Testis (tissue), 3 donors: ENCODE measurements around the gene CRY1. TPM values are rescaled to one million over a fixed set of nuclear protein-coding genes. Genes with fewer than 3 reads are reported as not detected.
"Not testable (repeated sequence)": the region's sequence is repeated elsewhere in the genome, so short reads cannot be mapped to it uniquely, and the experiment has no call there.

Experiments used
- DNase-seq: peaks from one replicate; pipeline ENCODE4 v3.0.0-alpha.2; 2019
- H3K27ac ChIP-seq, 2 donors: fragments of 200-600 bp; sonication (generic); one replicate each; pipeline ENCODE4 v1.5.1; 2019
- H3K27me3 ChIP-seq: fragments of 200-600 bp; sonication (generic); one replicate; pipeline ENCODE4 v1.5.1; 2019
- H3K36me3 ChIP-seq: fragments of 200-600 bp; sonication (generic); one replicate; pipeline ENCODE4 v1.5.1; 2017; ENCODE audit warnings: low read depth; ENCODE audit errors: missing control alignments
- H3K4me1 ChIP-seq: fragments of 200-600 bp; sonication (generic); one replicate; pipeline ENCODE4 v1.5.1; 2019
- H3K4me3 ChIP-seq, 2 donors: fragments of 200-600 bp; sonication (generic); one replicate each; pipeline ENCODE4 v1.5.1; 2017 to 2019
- H3K9me3 ChIP-seq: fragments of 200-600 bp; sonication (generic); one replicate; pipeline ENCODE4 v1.5.1; 2017
- CTCF ChIP-seq, 3 experiments: fragments of 450-650 bp in 2 of 3; fragments of 200-600 bp in 1 of 3; sonication (generic) in 1 of 3; IDR thresholded peaks; one replicate each; pipeline ENCODE4 v1.5.1; 2016 to 2019; ENCODE audit warnings: antibody characterized with exemption in 3 of 3, mild to moderate bottlenecking in 2 of 3, moderate library complexity in 1 of 3
- POLR2A ChIP-seq: fragments of 450-650 bp; IDR thresholded peaks from one replicate; pipeline ENCODE4 v1.6.1; 2017; ENCODE audit warnings: antibody characterized with exemption, mild to moderate bottlenecking, moderate library complexity
- WGBS, 2 donors: methylation state at CpG; one replicate each; pipeline ENCODE4 v1.1.5; 2018; 5-methylcytosine and 5-hydroxymethylcytosine counted together
- intact Hi-C: fragments of 100-400 bp; cut with DNase I; formaldehyde crosslinking; loops from one replicate; pipeline ENCODE4 v1.15.1; 2023; ENCODE audit warnings: low total_unique reads
- polyA plus RNA-seq: library from polyadenylated mRNA; stranded (reverse); fragments of 350-450 nt; fragmentation: Illumina TruSeq; extraction: RNeasy Lipid Tissue Mini Kit (QIAGEN cat#74804); gene quantifications from one replicate; pipeline ENCODE4 v1.2.3, GENCODE V29; 2014; ENCODE audit warnings: low read depth, low replicate concordance; ENCODE audit not compliant: insufficient read depth
- total RNA-seq, 2 donors: library from RNA; depleted of rRNA; stranded (reverse); fragments of >200 nt; gene quantifications; one replicate each; pipeline ENCODE4 v1.2.3, GENCODE V29; 2016

The CRY1 gene
- total and polyA plus RNA-seq, 3 donors from 2014 or later = 63.0 to 92.0 (median 71.6) TPM

- intact Hi-C loops = no loop called here
- H3K27me3 ChIP-seq = no peaks in the 10 kb centered on the region
- TF ChIP-seq POLR2A (no peak), CTCF (IDR thresholded peaks at IDR 0.05) (no peak)
- H3K27ac ChIP-seq = no peak overlapping the region
- peaks cover 9% of the 10 kb centered on the region for H3K4me1 ChIP-seq
- no peaks in the 10 kb centered on the region for H3K9me3 ChIP-seq
- no peak for DNase-seq
- H3K4me3 ChIP-seq = no peak overlapping the region
- no peaks in the 10 kb centered on the region for H3K36me3 ChIP-seq
These were observed 11.6 kb downstream of the CRY1 start for GRCh38 chr12:107081778-107082177.

DNA sequence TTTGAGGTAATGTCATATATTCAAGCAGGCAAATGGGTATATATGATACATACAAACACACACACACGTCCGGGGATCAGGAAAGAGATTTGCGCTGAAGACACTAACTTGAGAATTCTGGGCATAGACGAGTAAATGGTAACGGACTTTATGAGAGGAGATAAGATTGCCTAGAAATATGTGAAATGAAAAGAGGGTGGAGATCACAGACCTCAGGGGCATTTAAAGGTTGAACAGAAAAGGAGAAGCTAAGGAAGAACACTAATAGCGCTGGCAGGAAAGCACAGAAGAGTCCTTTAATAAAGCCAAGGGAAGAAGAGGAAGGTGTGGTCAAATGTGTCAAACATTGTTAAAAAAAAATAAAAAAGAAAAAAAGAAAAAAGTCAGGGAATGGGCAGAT lies 13.1 kb downstream of the CRY1 start:
- Histone ChIP-seq H3K4me3 (no peak overlapping the region), H3K27ac (peak overlapping the region; percentile 66 to 71), H3K27me3 (no peaks in the 10 kb centered on the region), H3K4me1 (peaks cover 9% of the 10 kb centered on the region), H3K36me3 (no peaks in the 10 kb centered on the region), H3K9me3 (no peaks in the 10 kb centered on the region)
- no peak for DNase-seq
- no peak for TF ChIP-seq POLR2A
- no peak for TF ChIP-seq CTCF (IDR thresholded peaks at IDR 0.05)
- 53 to 62% methylated on average over 6 of the region's 6 CpGs for WGBS, 2 donors
- intact Hi-C loops = no loop called here

DNA sequence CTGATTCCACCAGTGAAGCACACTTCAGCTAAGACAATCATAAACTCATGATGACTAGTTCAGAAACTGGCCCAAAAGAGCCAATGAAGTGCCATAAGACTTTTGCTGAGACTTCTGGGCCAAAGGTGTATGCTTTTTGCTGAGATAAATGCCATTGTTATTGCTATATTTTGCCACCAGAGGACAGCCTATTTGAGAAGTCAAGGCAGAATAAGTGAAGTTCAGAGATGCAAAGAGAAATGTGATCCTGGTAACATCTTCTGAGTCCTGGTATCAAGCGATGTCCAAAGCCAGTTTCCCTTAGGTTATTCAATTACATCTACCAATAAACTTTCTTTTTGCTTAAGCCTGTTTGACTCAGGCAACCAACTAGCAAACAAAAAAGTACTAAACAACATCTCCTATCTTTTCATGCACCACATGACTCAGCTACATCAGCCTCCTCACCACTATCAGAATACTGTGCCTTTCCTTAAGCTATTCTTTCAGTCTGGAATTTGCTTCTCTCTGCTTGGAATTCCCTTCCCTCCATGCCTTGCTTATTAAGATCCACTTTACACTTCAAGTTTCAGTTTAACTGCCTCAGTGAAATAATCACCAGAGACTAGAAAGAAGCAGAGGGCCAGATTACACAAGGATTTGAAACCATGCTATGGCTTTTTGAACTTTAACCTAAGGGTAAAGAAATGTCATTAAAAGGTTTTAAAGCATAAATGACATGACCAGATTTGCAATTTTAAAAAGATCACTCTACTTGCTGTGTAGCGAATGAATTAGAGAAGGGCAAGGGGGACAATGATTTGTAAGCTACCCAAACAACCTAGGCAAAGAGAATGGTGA lies 14.0 kb downstream of the CRY1 start:
- H3K4me3 ChIP-seq = no peak overlapping the region
- 88 to 98% methylated on average over 2 of the region's 2 CpGs for WGBS, 2 donors
- peak overlapping the region; percentile 66 to 71 for H3K27ac ChIP-seq
- DNase-seq = no peak
- no peak for TF ChIP-seq POLR2A
- peak; percentile 20 to 30 (median 29) for TF ChIP-seq CTCF (IDR thresholded peaks at IDR 0.05)
- H3K9me3 ChIP-seq = no peaks in the 10 kb centered on the region
- H3K36me3 ChIP-seq = no peaks in the 10 kb centered on the region
- intact Hi-C loops = no loop called here
- peaks cover 9% of the 10 kb centered on the region for H3K4me1 ChIP-seq
- no peaks in the 10 kb centered on the region for H3K27me3 ChIP-seq

- H3K36me3 ChIP-seq, H3K4me3 ChIP-seq, H3K9me3 ChIP-seq, H3K4me1 ChIP-seq, H3K27me3 ChIP-seq, H3K27ac ChIP-seq, intact Hi-C loops, DNase-seq: not testable (repeated sequence)
- WGBS, 2 donors = 90 to 95% methylated on average over 5 of the region's 5 CpGs
These were observed 20.1 kb downstream of the CRY1 start for GRCh38 chr12:107073266-107073665.

DNA sequence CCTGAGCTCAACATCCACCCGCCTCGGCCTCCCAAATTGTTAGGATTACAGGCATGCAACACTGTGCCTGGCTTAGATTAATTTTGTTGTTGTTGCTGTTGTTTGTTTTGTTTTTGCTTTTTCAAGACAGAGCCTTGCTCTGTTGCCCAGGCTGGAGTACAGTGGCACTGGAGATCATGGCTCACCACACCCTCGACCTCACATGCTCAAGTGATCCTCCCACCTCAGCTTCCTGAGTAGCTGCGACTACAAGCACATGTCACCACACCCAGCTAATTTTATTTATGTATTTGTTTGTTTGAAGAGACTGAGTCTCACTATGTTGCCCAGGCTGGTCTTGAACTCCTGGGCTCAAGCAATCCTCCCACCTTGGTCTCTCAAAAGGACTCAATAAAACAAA lies 26.7 kb downstream of the CRY1 start:
- DNase-seq = no peak
- no peaks in the 10 kb centered on the region for H3K36me3 ChIP-seq
- no peaks in the 10 kb centered on the region for H3K9me3 ChIP-seq
- WGBS, 2 donors = 95 to 97% methylated on average over 4 of the region's 4 CpGs
- intact Hi-C loops = no loop called here
- H3K27me3 ChIP-seq = no peaks in the 10 kb centered on the region
- H3K4me3 ChIP-seq = no peak overlapping the region
- no peaks in the 10 kb centered on the region for H3K4me1 ChIP-seq
- TF ChIP-seq CTCF (IDR thresholded peaks at IDR 0.05) = no peak
- no peak for TF ChIP-seq POLR2A
- no peak overlapping the region for H3K27ac ChIP-seq
